Measurements from ENCODE around the gene CMTR1.

The CMTR1 gene

DNA sequence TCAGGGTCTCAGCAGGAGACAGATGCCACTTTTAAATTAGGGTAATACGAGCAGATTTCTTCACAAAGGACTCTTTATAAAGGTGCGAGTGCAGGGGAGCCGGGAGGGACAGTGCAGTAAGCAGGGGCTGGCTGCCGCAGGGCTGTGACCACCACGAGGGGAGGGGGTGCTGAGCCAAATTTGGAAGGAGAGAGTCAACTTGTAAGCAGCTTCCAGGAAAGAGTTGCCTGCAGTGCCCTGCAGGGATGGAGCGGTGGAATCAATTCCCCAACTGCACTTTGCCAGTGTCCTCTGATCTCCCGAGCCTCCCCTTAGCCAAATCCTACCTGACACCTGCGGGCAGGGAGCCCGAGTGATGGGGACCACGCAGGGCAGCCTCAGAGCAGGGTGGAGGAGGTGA is 80.6 kb downstream of the CMTR1 start:
- TF ChIP-seq, protein P1, sequence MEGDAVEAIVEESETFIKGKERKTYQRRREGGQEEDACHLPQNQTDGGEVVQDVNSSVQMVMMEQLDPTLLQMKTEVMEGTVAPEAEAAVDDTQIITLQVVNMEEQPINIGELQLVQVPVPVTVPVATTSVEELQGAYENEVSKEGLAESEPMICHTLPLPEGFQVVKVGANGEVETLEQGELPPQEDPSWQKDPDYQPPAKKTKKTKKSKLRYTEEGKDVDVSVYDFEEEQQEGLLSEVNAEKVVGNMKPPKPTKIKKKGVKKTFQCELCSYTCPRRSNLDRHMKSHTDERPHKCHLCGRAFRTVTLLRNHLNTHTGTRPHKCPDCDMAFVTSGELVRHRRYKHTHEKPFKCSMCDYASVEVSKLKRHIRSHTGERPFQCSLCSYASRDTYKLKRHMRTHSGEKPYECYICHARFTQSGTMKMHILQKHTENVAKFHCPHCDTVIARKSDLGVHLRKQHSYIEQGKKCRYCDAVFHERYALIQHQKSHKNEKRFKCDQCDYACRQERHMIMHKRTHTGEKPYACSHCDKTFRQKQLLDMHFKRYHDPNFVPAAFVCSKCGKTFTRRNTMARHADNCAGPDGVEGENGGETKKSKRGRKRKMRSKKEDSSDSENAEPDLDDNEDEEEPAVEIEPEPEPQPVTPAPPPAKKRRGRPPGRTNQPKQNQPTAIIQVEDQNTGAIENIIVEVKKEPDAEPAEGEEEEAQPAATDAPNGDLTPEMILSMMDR (conservative IDR thresholded peaks at IDR 0.05; ENCODE audit: low read depth, low read length) = no peak
- H3K4me3 ChIP-seq (ENCODE audit: low read depth, low read length) = no peak overlapping the region
- no peak for DNase-seq (ENCODE audit: low read depth)

GRCh38 chr6:37514321-37514771 is 81.3 kb downstream of the CMTR1 start:
- TF ChIP-seq, protein P1 (conservative IDR thresholded peaks at IDR 0.05; ENCODE audit: low read depth, low read length) = no peak
- peak; percentile 49 for DNase-seq (ENCODE audit: low read depth)
- no peak overlapping the region for H3K4me3 ChIP-seq (ENCODE audit: low read depth, low read length)

- H3K4me3 ChIP-seq (ENCODE audit: low read depth, low read length) = no peak overlapping the region
- DNase-seq (ENCODE audit: low read depth) = no peak
Measured at GRCh38 chr6:37514837-37515236, 81.8 kb downstream of the CMTR1 start.

DNA sequence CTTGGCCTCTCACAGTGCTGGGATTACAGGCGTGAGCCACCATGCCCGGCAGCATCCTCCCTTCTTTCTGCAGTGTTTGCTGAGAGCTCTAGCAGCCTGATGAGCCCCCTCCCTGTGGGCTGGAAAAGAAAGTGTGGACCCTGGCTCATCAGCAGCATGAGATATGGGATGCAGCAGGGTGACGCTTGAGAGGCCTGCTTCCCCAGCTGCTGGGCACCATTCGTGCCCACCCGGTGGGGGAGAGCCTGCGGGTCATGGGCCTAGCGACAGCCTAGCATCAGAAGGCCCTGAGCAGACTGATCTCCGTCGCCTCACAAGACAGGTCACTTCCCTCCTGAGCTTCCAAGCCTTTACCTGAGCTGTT is 82.7 kb downstream of the CMTR1 start:
- DNase-seq (ENCODE audit: low read depth) = no peak
- H3K4me3 ChIP-seq (ENCODE audit: low read depth, low read length) = no peak overlapping the region
- TF ChIP-seq, protein P1 (conservative IDR thresholded peaks at IDR 0.05; ENCODE audit: low read depth, low read length) = no peak

More at GRCh38 chr6:37514837-37515236, 81.8 kb downstream of the CMTR1 start:
- TF ChIP-seq, protein P1 (conservative IDR thresholded peaks at IDR 0.05; ENCODE audit: low read depth, low read length) = no peak

- TF ChIP-seq, protein P1 (conservative IDR thresholded peaks at IDR 0.05; ENCODE audit: low read depth, low read length) = no peak
- no peak overlapping the region for H3K4me3 ChIP-seq (ENCODE audit: low read depth, low read length)
- no peak for DNase-seq (ENCODE audit: low read depth)
Measured at GRCh38 chr6:37516076-37516919, 83.3 kb downstream of the CMTR1 start.

DNA sequence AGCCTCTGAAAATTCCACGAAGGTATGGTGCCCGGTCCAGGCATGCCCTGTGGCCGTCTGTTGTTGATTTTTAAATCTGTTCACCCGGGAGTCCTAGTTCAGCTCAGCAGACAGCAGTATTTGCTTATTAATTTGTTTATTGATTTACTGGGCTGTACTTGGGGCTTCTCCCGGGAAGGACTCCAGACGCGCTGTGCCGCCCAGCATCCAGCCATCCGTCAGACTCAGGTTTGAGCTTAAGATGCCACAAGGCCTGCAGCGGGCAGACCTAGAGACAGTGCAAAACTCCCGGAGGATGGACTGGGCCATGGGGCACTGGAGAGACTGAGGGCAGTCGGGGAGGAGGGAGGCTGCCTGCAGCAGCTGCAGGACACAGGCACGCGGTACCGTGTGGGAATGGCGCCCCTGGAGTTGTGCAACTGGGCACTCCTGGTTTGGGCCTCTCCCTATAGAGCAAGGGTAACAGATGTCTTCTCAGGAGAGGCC is 83.9 kb downstream of the CMTR1 start:
- TF ChIP-seq, protein P1 (conservative IDR thresholded peaks at IDR 0.05; ENCODE audit: low read depth, low read length) = no peak
- no peak for DNase-seq (ENCODE audit: low read depth)
- H3K4me3 ChIP-seq (ENCODE audit: low read depth, low read length) = no peak overlapping the region

DNA sequence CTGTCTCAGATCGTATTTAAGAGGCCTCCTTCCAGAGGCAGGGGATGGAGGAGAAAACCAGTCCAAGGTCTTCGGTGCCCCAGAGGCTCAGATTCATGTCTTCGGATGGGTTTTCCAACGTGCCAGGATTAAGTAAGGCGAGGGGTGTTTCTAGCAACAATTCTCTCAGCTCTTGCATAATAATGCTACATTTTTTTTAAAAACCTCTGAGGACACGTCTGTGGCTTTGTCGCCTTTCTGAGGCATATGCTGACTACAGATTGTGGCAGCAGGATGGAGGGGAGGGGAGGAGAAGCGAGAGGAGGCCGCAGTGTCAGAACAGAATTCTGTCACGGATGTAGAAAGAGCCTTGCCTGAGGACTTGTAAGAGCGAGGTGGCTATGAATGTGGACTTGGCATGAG is 84.4 kb downstream of the CMTR1 start:
- no peak for DNase-seq (ENCODE audit: low read depth)

More for the DNA sequence above, 84.4 kb downstream of the CMTR1 start:
- TF ChIP-seq, protein P1 (conservative IDR thresholded peaks at IDR 0.05; ENCODE audit: low read depth, low read length) = no peak
- H3K4me3 ChIP-seq (ENCODE audit: low read depth, low read length) = no peak overlapping the region
